HepG2 (cell line): Measurements from ENCODE around the gene POLA2. TPM values are rescaled to one million over a fixed set of nuclear protein-coding genes. Genes with fewer than 3 reads are reported as not detected.
A peak's percentile ranks its signal among the peaks of the same experiment; 100 is the strongest.

Source experiments
- CREM ChIP-seq, 2 experiments: sonication (generic) in 1 of 2; formaldehyde crosslinking in 1 of 2; IDR thresholded peaks; 2 replicates each; pipeline versions ENCODE4 v1.4.0 to v1.6.1; 2016 to 2020; ENCODE audit warnings: antibody characterized with exemption in 1 of 2, mild to moderate bottlenecking in 1 of 2, missing genetic modification reagents in 1 of 2
- EEA1 ChIP-seq: sonication (generic); formaldehyde crosslinking; IDR thresholded peaks from 2 replicates; pipeline ENCODE4 v1.5.1; 2020; ENCODE audit warnings: mild to moderate bottlenecking, missing genetic modification reagents, borderline replicate concordance
- EP300 ChIP-seq, 3 experiments: sonication (generic) in 1 of 3; formaldehyde crosslinking in 1 of 3; IDR thresholded peaks; 2 replicates each; pipeline versions ENCODE4 v1.5.1 to v1.6.1; 2011 to 2020; ENCODE audit warnings: low read depth in 2 of 3, low read length in 2 of 3, borderline replicate concordance in 1 of 3, improper control_type of control experiment in 1 of 3, mild to moderate bottlenecking in 1 of 3, missing genetic modification reagents in 1 of 3, moderate library complexity in 1 of 3
- ESRRA ChIP-seq: sonication (generic); formaldehyde crosslinking; IDR thresholded peaks from 2 replicates; pipeline ENCODE4 v1.5.1; 2020; ENCODE audit warnings: mild to moderate bottlenecking, low read depth, missing genetic modification reagents
- JUND ChIP-seq: sonication (generic); formaldehyde crosslinking; IDR thresholded peaks from 2 replicates; pipeline ENCODE4 v1.8.0; 2022; ENCODE audit warnings: mild to moderate bottlenecking, missing genetic modification reagents
- KDM1A ChIP-seq: IDR thresholded peaks from 2 replicates; pipeline ENCODE4 v1.6.1; 2016; ENCODE audit warnings: missing compliant biosample characterization
- MBD4 ChIP-seq: IDR thresholded peaks from 2 replicates; pipeline ENCODE4 v1.6.1; 2012; ENCODE audit warnings: low read length, inconsistent platforms, borderline replicate concordance
- MED13 ChIP-seq: sonication (generic); formaldehyde crosslinking; IDR thresholded peaks from 2 replicates; pipeline ENCODE4 v1.5.0; 2020; ENCODE audit warnings: missing genetic modification reagents
- PHF5A ChIP-seq: IDR thresholded peaks from one replicate; pipeline ENCODE4 v1.6.1; 2018; ENCODE audit warnings: low read depth, missing genetic modification reagents; ENCODE audit not compliant: unreplicated experiment
- POLR2AphosphoS2 ChIP-seq: IDR thresholded peaks from 2 replicates; pipeline ENCODE4 v1.6.1; 2011; ENCODE audit warnings: low read depth, low read length, improper control_type of control experiment
- POLR2AphosphoS5 ChIP-seq: IDR thresholded peaks from 2 replicates; pipeline ENCODE4 v1.6.1; 2012; ENCODE audit warnings: low read depth, low read length
- TBL1XR1 ChIP-seq: fragments of 150-350 bp; IDR thresholded peaks from 2 replicates; pipeline ENCODE4 v1.6.1; 2014; ENCODE audit warnings: borderline replicate concordance, low read length; ENCODE audit not compliant: partially characterized antibody
- TFE3 ChIP-seq: IDR thresholded peaks from 2 replicates; pipeline ENCODE4 v1.6.1; 2016
- THRA ChIP-seq: sonication (generic); formaldehyde crosslinking; IDR thresholded peaks from 2 replicates; pipeline ENCODE4 v1.4.0; 2020; ENCODE audit warnings: missing genetic modification reagents, borderline replicate concordance
- TRIM24 ChIP-seq: sonication (generic); formaldehyde crosslinking; IDR thresholded peaks from 2 replicates; pipeline ENCODE4 v1.8.0; 2022; ENCODE audit warnings: mild to moderate bottlenecking, missing genetic modification reagents
- ZKSCAN1 ChIP-seq: fragments of 150-350 bp; IDR thresholded peaks from 2 replicates; pipeline ENCODE4 v1.6.1; 2014; ENCODE audit warnings: low read length
- ZNF646 ChIP-seq: sonication (generic); formaldehyde crosslinking; IDR thresholded peaks from 2 replicates; pipeline ENCODE4 v1.9.0; 2021; ENCODE audit warnings: mild to moderate bottlenecking, missing genetic modification reagents
- polyA plus RNA-seq, 8 experiments: library from polyadenylated mRNA; depleted of rRNA in 3 of 8; stranded (reverse) in 7 of 8; unstranded in 1 of 8; fragments of >200 nt; fragmentation: Illumina TruSeq in 4 of 8; extraction: Trizol in 4 of 8; gene quantifications; 2 replicates each; pipeline versions ENCODE4 v1.2.1 to v1.2.3, GENCODE V29; 2011 to 2016; ENCODE audit warnings: low read depth in 4 of 8, missing spikeins in 1 of 8, mixed read lengths in 1 of 8; ENCODE audit not compliant: insufficient read depth in 1 of 8
- total RNA-seq, 5 experiments: library from RNA; depleted of rRNA; stranded (reverse); fragments of >200 nt; fragmentation: Illumina TruSeq; extraction: Trizol; gene quantifications; 2 replicates each; pipeline ENCODE4 v1.2.3, GENCODE V29; 2016; ENCODE audit warnings: low read depth in 1 of 5

Gene POLA2
- total and polyA plus RNA-seq, 2 of the 13 experiments (the other 11 are each of a cell fraction or from before 2014, with no cell fraction given) = 9.7 to 15.6 TPM

- TF ChIP-seq ZNF646 (peak; percentile 19; the same call in 1 of the 2 replicates), KDM1A (CRISPR knock-in tag) (peak; percentile 90; the same call in 1 of the 2 replicates), EEA1 (CRISPR knock-in tag) (no peak), THRA (CRISPR knock-in tag) (peak; percentile 62; the same call in 1 of the 2 replicates), TBL1XR1 (peak; percentile 30), ZKSCAN1 (no peak), MBD4 (0 out of 2 replicates have a peak, but pooled peaks have one; percentile 58), CREM (IDR thresholded peaks at IDR 0.05) (peak; percentile 74), CREM (CRISPR knock-in tag; IDR thresholded peaks at IDR 0.05) (no peak), POLR2AphosphoS2 (no peak), ESRRA (CRISPR knock-in tag) (no peak), MED13 (CRISPR knock-in tag) (no peak), PHF5A (CRISPR knock-in tag) (no peak), POLR2AphosphoS5 (no peak; the same call in 1 of the 2 replicates), TFE3 (no peak; the same call in 1 of the 2 replicates), JUND (CRISPR knock-in tag) (peak; percentile 74; the same call in 1 of the 2 replicates), EP300 (IDR thresholded peaks at IDR 0.05; ENCODE audit: low read depth in 2 of 2, low read length in 2 of 2) (peak in 1 of 2 experiments; percentile 88; a peak in 2 of 4 replicates), EP300 (CRISPR knock-in tag; IDR thresholded peaks at IDR 0.05; ENCODE audit: borderline replicate concordance) (peak; percentile 28; the same call in 1 of the 2 replicates), TRIM24 (CRISPR knock-in tag) (no peak)
Observed at GRCh38 chr11:65305501-65306268, 43.9 kb downstream of the POLA2 start (continued).
